Thoracic aorta (tissue), 2 donors: ENCODE data around the gene CDCA4. TPM values are rescaled to one million over a fixed set of nuclear protein-coding genes. Genes with fewer than 3 reads are reported as not detected.

ENCODE experiments used
- ATAC-seq: fragments of 150-250 bp; one replicate; pipeline ENCODE4 v1.8.0; 2017; ENCODE audit warnings: low read depth; ENCODE audit not compliant: insufficient number of reproducible peaks, low FRiP score
- DNase-seq: peaks from one replicate; pipeline ENCODE4 v3.0.0-alpha.2; 2020; ENCODE audit warnings: low spot score
- H3K27ac ChIP-seq, 2 donors: fragments of 200-600 bp; sonication (generic); 1 replicate in 1 of 2; 2 replicates in 1 of 2; pipeline ENCODE4 v1.5.1; 2016; ENCODE audit warnings: mild to moderate bottlenecking in 2 of 2, moderate library complexity in 2 of 2
- H3K27me3 ChIP-seq: fragments of 200-600 bp; sonication (generic); replicated peaks from 2 replicates; pipeline ENCODE4 v1.6.0; 2016; ENCODE audit warnings: mild to moderate bottlenecking; ENCODE audit not compliant: insufficient read depth
- H3K36me3 ChIP-seq: fragments of 200-600 bp; sonication (generic); one replicate; pipeline ENCODE4 v1.5.1; 2016
- H3K4me1 ChIP-seq, 2 donors: fragments of 200-600 bp; sonication (generic); 1 replicate in 1 of 2; 2 replicates in 1 of 2; pipeline versions ENCODE4 v1.5.1 to v1.6.0; 2016; ENCODE audit warnings: low read depth in 2 of 2, mild to moderate bottlenecking in 1 of 2; ENCODE audit not compliant: control insufficient read depth in 1 of 2
- H3K4me3 ChIP-seq: fragments of 200-600 bp; sonication (generic); 2 replicates; pipeline ENCODE4 v1.5.1; 2016; ENCODE audit warnings: mild to moderate bottlenecking
- H3K9me3 ChIP-seq: fragments of 200-600 bp; sonication (generic); 2 replicates; pipeline ENCODE4 v1.5.1; 2016
- CTCF ChIP-seq: fragments of 200-600 bp; sonication (generic); IDR thresholded peaks from one replicate; pipeline ENCODE4 v1.5.1; 2019; ENCODE audit warnings: antibody characterized with exemption
- total RNA-seq, 2 donors: library from RNA; depleted of rRNA; stranded (reverse); fragments of >200 nt; gene quantifications; one replicate each; pipeline versions ENCODE4 v1.1.0 to v1.2.3, GENCODE V29; 2016

The CDCA4 gene
- total RNA-seq, 2 donors from 2014 or later = 1.6 to 6.5 TPM

GRCh38 chr14:105010891-105011291 lies 10.0 kb downstream of the CDCA4 start:
- no peaks in the 10 kb centered on the region for H3K27me3 ChIP-seq
- no peak for ATAC-seq
- no peaks in the 10 kb centered on the region for H3K9me3 ChIP-seq
- peaks cover 18% of the 10 kb centered on the region for H3K36me3 ChIP-seq
- no peak for TF ChIP-seq CTCF
- no peak for DNase-seq
- H3K4me1 ChIP-seq = peaks cover 11 to 18% of the 10 kb centered on the region in 2 donors
- no peak overlapping the region for H3K4me3 ChIP-seq
- H3K27ac ChIP-seq = no peak overlapping the region

GRCh38 chr14:105010106-105010505 lies 10.8 kb downstream of the CDCA4 start:
- no peak overlapping the region for H3K4me3 ChIP-seq
- no peaks in the 10 kb centered on the region for H3K27me3 ChIP-seq
- H3K4me1 ChIP-seq = peaks cover 11 to 18% of the 10 kb centered on the region in 2 donors
- TF ChIP-seq CTCF = no peak
- no peak for DNase-seq
- H3K36me3 ChIP-seq = peaks cover 18% of the 10 kb centered on the region
- no peak overlapping the region for H3K27ac ChIP-seq
- no peak for ATAC-seq
- H3K9me3 ChIP-seq = no peaks in the 10 kb centered on the region

GRCh38 chr14:105007593-105008264 lies 13.2 kb downstream of the CDCA4 start:
- peaks cover 18% of the 10 kb centered on the region for H3K36me3 ChIP-seq
- no peaks in the 10 kb centered on the region for H3K9me3 ChIP-seq
- no peak overlapping the region for H3K4me3 ChIP-seq
- no peaks in the 10 kb centered on the region for H3K27me3 ChIP-seq
- H3K27ac ChIP-seq = no peak overlapping the region
- no peak for ATAC-seq
- DNase-seq = no peak
- no peak for TF ChIP-seq CTCF
- H3K4me1 ChIP-seq = peaks cover 5 to 10% of the 10 kb centered on the region in 2 donors

- no peak for TF ChIP-seq CTCF
These were observed 13.9 kb downstream of the CDCA4 start for GRCh38 chr14:105006831-105007592.

More at GRCh38 chr14:105006831-105007592, 13.9 kb downstream of the CDCA4 start:
- Histone ChIP-seq H3K4me1 (peaks cover 0 to 3% of the 10 kb centered on the region in 2 donors), H3K4me3 (no peak overlapping the region), H3K27ac (no peak overlapping the region), H3K36me3 (peaks cover 18% of the 10 kb centered on the region), H3K9me3 (no peaks in the 10 kb centered on the region), H3K27me3 (no peaks in the 10 kb centered on the region)
- no peak for ATAC-seq
- DNase-seq = no peak
